ENCODE measurements around the gene LRBA. TPM values are rescaled to one million over a fixed set of nuclear protein-coding genes. Genes with fewer than 3 reads are reported as not detected.
"Not testable (repeated sequence)": the region's sequence is repeated elsewhere in the genome, so short reads cannot be mapped to it uniquely, and the experiment has no call there.

Gene LRBA
- total RNA-seq, 2 donors from 2014 or later, result 30.9 to 33.7 TPM

- no peak for ATAC-seq (ENCODE audit: insufficient number of reproducible peaks, low FRiP score, low read depth)
- no peak for TF ChIP-seq CTCF (IDR thresholded peaks at IDR 0.05)
Observed at GRCh38 chr4:150540536-150540935, 474.5 kb downstream of the LRBA start.

GRCh38 chr4:150537911-150538310 lies 477.2 kb downstream of the LRBA start:
- not testable (repeated sequence) for H3K4me1 ChIP-seq (ENCODE audit: control insufficient read depth in 1 of 2, low read depth in 2 of 2); H3K27me3 ChIP-seq (replicated peaks; ENCODE audit: insufficient read depth); H3K27ac ChIP-seq; H3K9me3 ChIP-seq; ATAC-seq (ENCODE audit: insufficient number of reproducible peaks, low FRiP score, low read depth); H3K4me3 ChIP-seq; DNase-seq (ENCODE audit: low spot score); H3K36me3 ChIP-seq

More at GRCh38 chr4:150540536-150540935, 474.5 kb downstream of the LRBA start:
- Histone ChIP-seq H3K4me1 (ENCODE audit: control insufficient read depth in 1 of 2, low read depth in 2 of 2) (no peaks in the 10 kb centered on the region), H3K36me3 (no peaks in the 10 kb centered on the region), H3K27ac (no peak overlapping the region), H3K27me3 (replicated peaks; ENCODE audit: insufficient read depth) (no peaks in the 10 kb centered on the region), H3K4me3 (no peak overlapping the region), H3K9me3 (no peaks in the 10 kb centered on the region)
- no peak for DNase-seq (ENCODE audit: low spot score)

- H3K4me1 ChIP-seq (ENCODE audit: control insufficient read depth in 1 of 2, low read depth in 2 of 2), result no peaks in the 10 kb centered on the region
- no peak overlapping the region for H3K27ac ChIP-seq
- H3K4me3 ChIP-seq, result no peak overlapping the region
- TF ChIP-seq CTCF (IDR thresholded peaks at IDR 0.05), result no peak
- H3K9me3 ChIP-seq, result no peaks in the 10 kb centered on the region
- no peaks in the 10 kb centered on the region for H3K27me3 ChIP-seq (replicated peaks; ENCODE audit: insufficient read depth)
- no peaks in the 10 kb centered on the region for H3K36me3 ChIP-seq
- DNase-seq (ENCODE audit: low spot score) (no peak), ATAC-seq (ENCODE audit: insufficient number of reproducible peaks, low FRiP score, low read depth) (no peak)
Observed at GRCh38 chr4:150534818-150535217, 480.3 kb downstream of the LRBA start.

- no peak for DNase-seq (ENCODE audit: low spot score)
- Histone ChIP-seq H3K27ac (no peak overlapping the region), H3K4me3 (no peak overlapping the region), H3K9me3 (no peaks in the 10 kb centered on the region), H3K4me1 (ENCODE audit: control insufficient read depth in 1 of 2, low read depth in 2 of 2) (no peaks in the 10 kb centered on the region), H3K27me3 (replicated peaks; ENCODE audit: insufficient read depth) (no peaks in the 10 kb centered on the region), H3K36me3 (no peaks in the 10 kb centered on the region)
- no peak for TF ChIP-seq CTCF (IDR thresholded peaks at IDR 0.05)
- no peak for ATAC-seq (ENCODE audit: insufficient number of reproducible peaks, low FRiP score, low read depth)
Observed at GRCh38 chr4:150533673-150534072, 481.4 kb downstream of the LRBA start.

GRCh38 chr4:150525321-150525868 lies 489.7 kb downstream of the LRBA start:
- ATAC-seq (ENCODE audit: insufficient number of reproducible peaks, low FRiP score, low read depth) (no peak), DNase-seq (ENCODE audit: low spot score) (no peak)
- no peak overlapping the region for H3K4me3 ChIP-seq
- TF ChIP-seq CTCF (IDR thresholded peaks at IDR 0.05), result no peak
- no peak overlapping the region for H3K27ac ChIP-seq
- H3K9me3 ChIP-seq, result no peaks in the 10 kb centered on the region
- H3K27me3 ChIP-seq (replicated peaks; ENCODE audit: insufficient read depth), result no peaks in the 10 kb centered on the region
- no peaks in the 10 kb centered on the region for H3K4me1 ChIP-seq (ENCODE audit: control insufficient read depth in 1 of 2, low read depth in 2 of 2)
- no peaks in the 10 kb centered on the region for H3K36me3 ChIP-seq

GRCh38 chr4:150518559-150518958 lies 496.5 kb downstream of the LRBA start:
- no peak for DNase-seq (ENCODE audit: low spot score)
- Histone ChIP-seq H3K4me1 (ENCODE audit: control insufficient read depth in 1 of 2, low read depth in 2 of 2) (no peaks in the 10 kb centered on the region), H3K27me3 (replicated peaks; ENCODE audit: insufficient read depth) (no peaks in the 10 kb centered on the region), H3K9me3 (no peaks in the 10 kb centered on the region), H3K27ac (no peak overlapping the region), H3K4me3 (no peak overlapping the region), H3K36me3 (no peaks in the 10 kb centered on the region)
- no peak for ATAC-seq (ENCODE audit: insufficient number of reproducible peaks, low FRiP score, low read depth)
- TF ChIP-seq CTCF (IDR thresholded peaks at IDR 0.05), result no peak

Measured in thoracic aorta (tissue), 2 donors.